SK-N-MC (cell line): ENCODE measurements around the gene MOAP1.
"Not testable (repeated sequence)": the region's sequence is repeated elsewhere in the genome, so short reads cannot be mapped to it uniquely, and the experiment has no call there.

Experiments used
- EZH2 ChIP-seq: fragments of 200-600 bp; sonication (generic); IDR thresholded peaks from one replicate; pipeline ENCODE4 v1.6.1; 2017; ENCODE audit warnings: antibody characterized with exemption
- FOXP2 ChIP-seq: optimal IDR thresholded peaks from 2 replicates; pipeline ENCODE3; 2011; ENCODE audit warnings: mild to moderate bottlenecking, moderate library complexity; ENCODE audit not compliant: insufficient read depth; ENCODE audit errors: extremely low read length, control extremely low read depth
- POLR2AphosphoS5 ChIP-seq: IDR thresholded peaks from 2 replicates; pipeline ENCODE4 v1.6.1; 2012; ENCODE audit warnings: mild to moderate bottlenecking, low read depth, low read length, borderline replicate concordance

- not testable (repeated sequence) for TF ChIP-seq POLR2AphosphoS5, EZH2, FOXP2
These were observed 26.3 kb downstream of the MOAP1 start for GRCh38 chr14:93158349-93158748.
